HG02885 (cell line): ENCODE results near the gene DKKL1.
A peak's percentile ranks its signal among the peaks of the same experiment; 100 is the strongest.
"Not testable (repeated sequence)": the region's sequence is repeated elsewhere in the genome, so short reads cannot be mapped to it uniquely, and the experiment has no call there.

Experiments
- ATAC-seq: cut with Tn5 transposase; IDR thresholded peaks from one replicate; pipeline ENCODE4 v1.9.1; 2021; ENCODE audit warnings: mild to moderate bottlenecking; ENCODE audit not compliant: unreplicated experiment, poor library complexity

The DKKL1 gene

GRCh38 chr19:49363268-49364082 is at the start of gene DKKL1:
Gene DKKL1 (plus strand): TSS chr19:49363877. CDS start chr19:49363999, 122 bp downstream.
- peak; percentile 74 for ATAC-seq

- no peak for ATAC-seq
Measured at GRCh38 chr19:49315111-49315510, 48.6 kb upstream of the DKKL1 start.

- no peak for ATAC-seq
Measured at GRCh38 chr19:49316284-49316683, 47.4 kb upstream of the DKKL1 start.

- ATAC-seq = no peak
Measured at GRCh38 chr19:49318296-49318695, 45.4 kb upstream of the DKKL1 start.

GRCh38 chr19:49324801-49325576 is 38.7 kb upstream of the DKKL1 start, which contains the start of gene SLC6A16:
Gene SLC6A16 (minus strand): TSS chr19:49325191. CDS start chr19:49311347, 13,844 bp downstream.
- no peak for ATAC-seq

GRCh38 chr19:49325756-49326155 is 37.9 kb upstream of the DKKL1 start:
- ATAC-seq = not testable (repeated sequence)

- no peak for ATAC-seq
Measured at GRCh38 chr19:49326165-49326704, 37.4 kb upstream of the DKKL1 start.

- no peak for ATAC-seq
Measured at GRCh38 chr19:49327878-49328544, 35.7 kb upstream of the DKKL1 start.

- no peak for ATAC-seq
Measured at GRCh38 chr19:49328741-49329140, 34.9 kb upstream of the DKKL1 start.

GRCh38 chr19:49331187-49331586 is 32.5 kb upstream of the DKKL1 start:
- ATAC-seq = not testable (repeated sequence)

- no peak for ATAC-seq
Measured at GRCh38 chr19:49331616-49332055, 32.0 kb upstream of the DKKL1 start.

GRCh38 chr19:49332691-49333417 is 30.8 kb upstream of the DKKL1 start:
- not testable (repeated sequence) for ATAC-seq

- no peak for ATAC-seq
Measured at GRCh38 chr19:49333418-49333805, 30.3 kb upstream of the DKKL1 start.

- peak; percentile 56 for ATAC-seq
Measured at GRCh38 chr19:49333811-49334288, 29.8 kb upstream of the DKKL1 start.

- peak; percentile 46 for ATAC-seq
Measured at GRCh38 chr19:49335071-49335783, 28.4 kb upstream of the DKKL1 start, which contains the start of gene CD37. Gene CD37 (plus strand): TSS chr19:49335406. CDS start chr19:49335541, 135 bp downstream.

GRCh38 chr19:49335784-49336481 is 27.7 kb upstream of the DKKL1 start:
- ATAC-seq = no peak

GRCh38 chr19:49336482-49337266 is 27.0 kb upstream of the DKKL1 start:
- no peak for ATAC-seq
